Progenitor cell of endocrine pancreas (in vitro differentiated cells): ENCODE results near the gene NUAK1. TPM values are rescaled to one million over a fixed set of nuclear protein-coding genes. Genes with fewer than 3 reads are reported as not detected.

ENCODE experiments used
- DNase-seq: peaks from one replicate; pipeline ENCODE4 v3.0.0; 2021; ENCODE audit warnings: low spot score; ENCODE audit not compliant: unreplicated experiment
- H3K27ac Mint-ChIP-seq: 2 replicates; pipeline ENCODE4 v1.8.0; 2021; ENCODE audit warnings: mild to moderate bottlenecking, moderate library complexity, mixed read lengths
- H3K27me3 Mint-ChIP-seq: 2 replicates; pipeline ENCODE4 v1.8.0; 2021; ENCODE audit warnings: mixed read lengths
- H3K36me3 Mint-ChIP-seq: 2 replicates; pipeline ENCODE4 v1.8.0; 2022; ENCODE audit warnings: mixed read lengths; ENCODE audit not compliant: insufficient read depth
- H3K4me1 Mint-ChIP-seq: 2 replicates; pipeline ENCODE4 v1.8.0; 2021; ENCODE audit warnings: low read depth, mixed read lengths
- H3K4me3 Mint-ChIP-seq: 2 replicates; pipeline ENCODE4 v1.8.0; 2021; ENCODE audit warnings: low read depth, mild to moderate bottlenecking, moderate library complexity, mixed read lengths
- H3K9me3 Mint-ChIP-seq: 2 replicates; pipeline ENCODE4 v1.8.0; 2021; ENCODE audit warnings: low read depth, mixed read lengths
- CTCF ChIP-seq: fragments of 200-600 bp; sonication (generic); IDR thresholded peaks from one replicate; pipeline ENCODE4 v1.5.0; 2021; ENCODE audit warnings: antibody characterized with exemption, mild to moderate bottlenecking; ENCODE audit not compliant: unreplicated experiment
- total RNA-seq: library from RNA; stranded (reverse); gene quantifications from 2 replicates; pipeline ENCODE4 v1.2.1, GENCODE V29; 2021

NUAK1 gene
- total RNA-seq, 1 donor from 2014 or later: 7.6 TPM

- H3K36me3 Mint-ChIP-seq: no peaks in the 10 kb centered on the region
- no peaks in the 10 kb centered on the region for H3K27me3 Mint-ChIP-seq
- H3K9me3 Mint-ChIP-seq: peaks cover under 1% of the 10 kb centered on the region
- TF ChIP-seq CTCF: no peak
- H3K4me3 Mint-ChIP-seq: no peak overlapping the region
- H3K27ac Mint-ChIP-seq: no peak overlapping the region
- peaks cover 21% of the 10 kb centered on the region for H3K4me1 Mint-ChIP-seq
- no peak for DNase-seq
Observed at GRCh38 chr12:106025129-106025528, 113.6 kb downstream of the NUAK1 start.

- no peak overlapping the region for H3K27ac Mint-ChIP-seq
- no peak for DNase-seq
- peaks cover 11% of the 10 kb centered on the region for H3K9me3 Mint-ChIP-seq
- H3K36me3 Mint-ChIP-seq: no peaks in the 10 kb centered on the region
- H3K4me3 Mint-ChIP-seq: no peak overlapping the region
- H3K27me3 Mint-ChIP-seq: no peaks in the 10 kb centered on the region
- peaks cover 21% of the 10 kb centered on the region for H3K4me1 Mint-ChIP-seq
- TF ChIP-seq CTCF: no peak
Observed at GRCh38 chr12:106023039-106023438, 115.7 kb downstream of the NUAK1 start.

GRCh38 chr12:106022568-106023012 lies 116.2 kb downstream of the NUAK1 start:
- H3K36me3 Mint-ChIP-seq: no peaks in the 10 kb centered on the region
- H3K27ac Mint-ChIP-seq: no peak overlapping the region
- no peak overlapping the region for H3K4me3 Mint-ChIP-seq
- peaks cover 21% of the 10 kb centered on the region for H3K4me1 Mint-ChIP-seq
- H3K27me3 Mint-ChIP-seq: no peaks in the 10 kb centered on the region
- TF ChIP-seq CTCF: no peak
- H3K9me3 Mint-ChIP-seq: peaks cover 14% of the 10 kb centered on the region
- no peak for DNase-seq

- H3K27ac Mint-ChIP-seq: peak overlapping the region; percentile 39
- no peaks in the 10 kb centered on the region for H3K36me3 Mint-ChIP-seq
- no peaks in the 10 kb centered on the region for H3K27me3 Mint-ChIP-seq
- H3K4me3 Mint-ChIP-seq: no peak overlapping the region
- no peak for DNase-seq
- H3K9me3 Mint-ChIP-seq: peaks cover 15% of the 10 kb centered on the region
- no peak for TF ChIP-seq CTCF
- H3K4me1 Mint-ChIP-seq: peaks cover 21% of the 10 kb centered on the region
Observed at GRCh38 chr12:106021516-106021915, 117.2 kb downstream of the NUAK1 start.

GRCh38 chr12:106020736-106021135 lies 118.0 kb downstream of the NUAK1 start:
- Mint-ChIP-seq H3K27ac (no peak overlapping the region), H3K36me3 (no peaks in the 10 kb centered on the region), H3K4me1 (peaks cover 21% of the 10 kb centered on the region), H3K27me3 (no peaks in the 10 kb centered on the region), H3K9me3 (peaks cover 19% of the 10 kb centered on the region), H3K4me3 (no peak overlapping the region)
- TF ChIP-seq CTCF: no peak
- DNase-seq: no peak
